Ectodermal cell (in vitro differentiated cells): Measurements from ENCODE around the gene PPEF1.

Source experiments
- H3K27ac ChIP-seq: 2 replicates; pipeline ENCODE4 v1.7.0; 2013; ENCODE audit warnings: mild to moderate bottlenecking, low read depth, low read length; ENCODE audit not compliant: insufficient read depth, poor library complexity, severe bottlenecking
- H3K27me3 ChIP-seq: 2 replicates; pipeline ENCODE4 v1.7.0; 2013; ENCODE audit warnings: mild to moderate bottlenecking, low read length; ENCODE audit not compliant: insufficient read depth, control insufficient read depth, poor library complexity, severe bottlenecking
- H3K36me3 ChIP-seq: one replicate; pipeline ENCODE4 v1.7.0; 2013; ENCODE audit warnings: low read length; ENCODE audit not compliant: control insufficient read depth, insufficient read depth
- H3K4me1 ChIP-seq: one replicate; pipeline ENCODE4 v1.7.0; 2013; ENCODE audit warnings: low read length; ENCODE audit not compliant: control insufficient read depth, insufficient read depth
- H3K4me3 ChIP-seq: 2 replicates; pipeline ENCODE4 v1.7.0; 2013; ENCODE audit warnings: low read depth, low read length, control low read depth; ENCODE audit not compliant: insufficient read depth
- H3K9me3 ChIP-seq: 2 replicates; pipeline ENCODE4 v1.7.0; 2013; ENCODE audit warnings: mild to moderate bottlenecking, low read length, moderate library complexity; ENCODE audit not compliant: control insufficient read depth
- WGBS, 2 experiments: methylation state at CpG; one replicate each; pipeline ENCODE4 v1.1.7; 2013; ENCODE audit warnings: missing lambda C conversion rate in 2 of 2; 5-methylcytosine and 5-hydroxymethylcytosine counted together

PPEF1 gene

GRCh38 chrX:18701621-18702361 is 5.7 kb upstream of the PPEF1 start:
- WGBS, 2 experiments: 94 to 96% methylated on average over 2 to 5 of the region's 5 CpGs
- no peaks in the 10 kb centered on the region for H3K36me3 ChIP-seq
- H3K4me3 ChIP-seq: no peak overlapping the region
- no peak overlapping the region for H3K27ac ChIP-seq
- H3K4me1 ChIP-seq: no peaks in the 10 kb centered on the region
- H3K27me3 ChIP-seq: no peaks in the 10 kb centered on the region
- no peaks in the 10 kb centered on the region for H3K9me3 ChIP-seq

DNA sequence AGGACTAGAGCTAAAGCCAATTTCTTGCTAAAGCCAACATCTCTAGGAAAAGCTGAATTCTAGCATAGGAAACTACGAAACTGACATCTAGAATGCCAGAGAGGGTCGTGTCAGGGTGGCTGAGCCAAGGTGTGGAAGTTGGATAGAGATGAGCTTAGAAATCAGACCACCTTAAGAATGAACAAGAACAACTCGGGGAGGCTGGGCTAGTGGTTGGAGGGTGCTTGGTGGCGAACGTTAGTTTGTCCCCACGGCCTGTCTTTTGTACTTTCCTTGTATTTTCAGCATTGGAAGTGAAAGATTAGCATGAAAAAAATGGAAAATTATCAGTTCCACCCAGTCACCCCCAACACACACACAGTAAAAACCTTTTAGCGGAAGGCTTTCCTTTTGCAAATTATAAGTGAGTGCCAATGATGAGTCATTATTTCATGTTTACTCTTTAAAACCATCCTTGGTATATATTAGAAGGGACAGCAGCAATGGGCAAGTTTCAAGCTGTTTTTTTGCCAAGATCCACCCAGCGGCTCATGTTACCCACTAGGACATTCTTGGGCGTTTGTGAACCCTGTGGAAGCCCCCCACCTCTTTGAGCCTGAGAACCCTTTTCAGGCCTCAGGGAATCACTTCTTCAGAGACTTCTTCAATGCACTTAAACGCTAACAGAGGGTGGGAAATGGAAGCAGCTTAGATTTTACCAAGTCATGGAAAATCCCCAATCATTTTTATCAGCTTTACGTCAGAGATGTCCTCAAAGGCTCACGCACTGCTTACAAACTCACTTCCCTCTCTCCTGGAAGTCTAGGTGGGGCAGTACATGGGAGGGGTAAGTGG is 4.9 kb upstream of the PPEF1 start:
- 78% methylated on average over 6 to 10 of the region's 12 CpGs for WGBS, 2 experiments
- H3K4me3 ChIP-seq: no peak overlapping the region
- no peaks in the 10 kb centered on the region for H3K4me1 ChIP-seq
- H3K27ac ChIP-seq: no peak overlapping the region
- H3K9me3 ChIP-seq: no peaks in the 10 kb centered on the region
- H3K27me3 ChIP-seq: no peaks in the 10 kb centered on the region
- H3K36me3 ChIP-seq: no peaks in the 10 kb centered on the region

DNA sequence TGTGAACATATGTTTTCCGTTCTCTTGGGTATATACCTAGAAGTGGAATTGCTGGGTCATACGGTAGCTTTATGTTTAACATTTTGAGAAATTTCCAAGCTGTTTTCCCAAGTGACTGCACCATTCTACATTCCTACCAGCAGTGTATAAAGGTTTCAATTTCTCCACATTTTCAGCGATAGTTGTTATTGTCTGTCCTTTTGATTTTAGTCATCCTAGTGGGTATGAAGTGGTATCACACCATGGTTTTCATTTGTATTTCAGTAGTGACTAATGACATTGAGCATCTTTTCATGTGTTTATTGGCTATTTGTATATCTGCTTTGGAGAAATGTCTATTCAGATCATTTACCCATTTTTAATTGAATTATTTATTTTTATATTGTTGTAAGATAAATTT is 2.4 kb downstream of the PPEF1 start:
- Histone ChIP-seq H3K4me3 (no peak overlapping the region), H3K9me3 (no peaks in the 10 kb centered on the region), H3K4me1 (no peaks in the 10 kb centered on the region), H3K27me3 (no peaks in the 10 kb centered on the region), H3K27ac (no peak overlapping the region), H3K36me3 (no peaks in the 10 kb centered on the region)
- WGBS, 2 experiments: 94 to 95% methylated on average over 2 to 3 of the region's 3 CpGs

DNA sequence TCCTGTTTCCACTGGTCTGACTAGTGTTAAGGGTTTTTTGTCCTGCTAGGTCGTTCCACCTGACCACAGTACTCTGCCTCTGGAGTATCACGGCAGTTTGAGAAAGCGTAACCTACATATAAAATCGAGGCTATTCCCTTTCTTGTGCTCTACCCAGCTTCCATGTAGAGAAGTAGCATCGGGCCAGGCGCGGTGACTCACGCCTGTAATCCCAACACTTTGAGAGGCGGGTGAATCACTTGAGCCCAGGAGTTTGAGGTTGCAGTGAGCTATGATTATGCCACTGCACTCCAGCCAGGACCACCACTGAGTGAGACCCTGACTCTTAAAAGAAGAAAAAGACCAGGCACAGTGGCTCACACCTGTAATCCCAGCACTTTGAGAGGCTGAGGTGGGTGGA is 7.5 kb downstream of the PPEF1 start:
- Histone ChIP-seq H3K36me3 (no peaks in the 10 kb centered on the region), H3K4me1 (no peaks in the 10 kb centered on the region), H3K9me3 (no peaks in the 10 kb centered on the region), H3K27me3 (no peaks in the 10 kb centered on the region), H3K4me3 (no peak overlapping the region), H3K27ac (no peak overlapping the region)
- 91 to 92% methylated on average over 9 of the region's 9 CpGs for WGBS, 2 experiments

- 94 to 96% methylated on average over 3 of the region's 4 CpGs for WGBS, 2 experiments
- Histone ChIP-seq H3K9me3 (no peaks in the 10 kb centered on the region), H3K36me3 (no peaks in the 10 kb centered on the region)
Observed at GRCh38 chrX:18719852-18720251, 12.4 kb downstream of the PPEF1 start.

DNA sequence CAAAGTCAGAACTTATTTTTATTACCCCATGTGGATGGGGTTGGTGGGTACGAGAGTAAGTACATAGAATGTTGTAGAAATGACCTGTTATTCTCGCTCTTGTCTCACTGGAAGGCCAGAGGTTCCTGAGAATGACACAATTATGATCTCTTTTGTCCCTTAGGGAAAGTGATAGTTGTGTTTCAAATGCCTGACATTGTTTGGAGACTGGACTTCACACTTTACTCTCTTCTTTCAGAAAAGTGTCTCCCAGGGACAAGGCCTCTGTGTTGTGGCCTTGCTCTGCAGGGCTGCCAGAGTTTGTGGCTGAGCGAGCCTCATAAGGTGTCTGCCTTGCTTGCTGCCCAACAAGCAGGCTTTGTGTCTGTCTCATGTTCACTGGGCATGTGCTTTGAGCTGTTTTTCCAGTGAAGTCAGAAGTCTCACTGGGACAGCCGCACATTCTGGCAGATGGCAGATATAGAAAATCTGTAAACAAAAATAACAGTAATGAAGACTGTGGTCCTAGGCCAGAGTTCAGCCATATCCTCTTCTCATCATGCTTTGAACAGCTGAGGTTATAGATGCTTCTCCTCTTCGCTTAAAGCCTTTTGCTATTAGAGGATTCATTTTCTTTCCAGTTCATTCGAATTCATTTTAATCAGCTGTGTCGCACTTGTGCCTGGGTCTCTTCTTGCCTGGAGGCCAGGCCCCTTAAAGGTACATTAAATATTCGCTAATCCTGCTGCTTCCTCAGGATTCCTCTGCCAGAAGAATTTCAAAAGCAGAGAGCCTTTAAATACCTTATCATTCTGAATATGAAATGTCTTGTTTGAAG is 14.4 kb downstream of the PPEF1 start:
- Histone ChIP-seq H3K27me3 (no peaks in the 10 kb centered on the region), H3K9me3 (no peaks in the 10 kb centered on the region), H3K4me1 (no peaks in the 10 kb centered on the region), H3K36me3 (no peaks in the 10 kb centered on the region), H3K4me3 (no peak overlapping the region), H3K27ac (no peak overlapping the region)
- 88 to 89% methylated on average over 6 to 8 of the region's 8 CpGs for WGBS, 2 experiments

More at GRCh38 chrX:18719852-18720251, 12.4 kb downstream of the PPEF1 start:
- Histone ChIP-seq H3K4me1 (no peaks in the 10 kb centered on the region), H3K27ac (no peak overlapping the region), H3K27me3 (no peaks in the 10 kb centered on the region), H3K4me3 (no peak overlapping the region)

GRCh38 chrX:18722500-18723071 is 15.1 kb downstream of the PPEF1 start:
- H3K9me3 ChIP-seq: no peaks in the 10 kb centered on the region
- no peak overlapping the region for H3K4me3 ChIP-seq
- no peaks in the 10 kb centered on the region for H3K36me3 ChIP-seq
- no peaks in the 10 kb centered on the region for H3K4me1 ChIP-seq
- WGBS, 2 experiments: 91 to 94% methylated on average over 10 of the region's 10 CpGs
- no peak overlapping the region for H3K27ac ChIP-seq
- H3K27me3 ChIP-seq: no peaks in the 10 kb centered on the region

GRCh38 chrX:18725310-18725943 is 18.0 kb downstream of the PPEF1 start:
- Histone ChIP-seq H3K36me3 (no peaks in the 10 kb centered on the region), H3K27me3 (no peaks in the 10 kb centered on the region), H3K4me1 (no peaks in the 10 kb centered on the region), H3K9me3 (no peaks in the 10 kb centered on the region), H3K27ac (no peak overlapping the region), H3K4me3 (no peak overlapping the region)
- WGBS, 2 experiments: 77 to 84% methylated on average over 7 of the region's 8 CpGs

DNA sequence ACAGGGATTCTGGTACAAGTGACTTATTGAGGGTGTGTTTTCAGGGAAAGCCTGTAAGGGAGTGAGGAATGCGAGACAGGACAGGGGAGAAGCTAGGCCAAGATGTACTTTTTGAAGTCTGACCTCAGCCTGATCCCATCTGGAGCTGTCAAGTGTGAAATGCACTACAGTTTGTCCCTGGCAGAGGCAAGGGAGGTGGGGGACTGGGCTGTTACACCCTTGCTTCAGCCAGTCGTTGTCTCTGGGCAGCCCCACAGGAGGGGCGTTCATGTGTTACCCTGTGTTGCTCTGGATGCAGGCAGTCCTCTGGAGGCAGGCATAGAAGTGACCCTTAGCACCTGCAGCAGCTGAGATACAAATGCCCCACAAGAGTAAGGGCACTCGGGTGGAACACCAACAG is 25.8 kb downstream of the PPEF1 start:
- Histone ChIP-seq H3K9me3 (no peaks in the 10 kb centered on the region), H3K4me1 (no peaks in the 10 kb centered on the region), H3K36me3 (no peaks in the 10 kb centered on the region), H3K4me3 (no peak overlapping the region), H3K27me3 (no peaks in the 10 kb centered on the region), H3K27ac (no peak overlapping the region)
- WGBS, 2 experiments: 75 to 83% methylated on average over 3 to 4 of the region's 4 CpGs
